ENCODE measurements around the gene SDHC.
"Not testable (repeated sequence)": the region's sequence is repeated elsewhere in the genome, so short reads cannot be mapped to it uniquely, and the experiment has no call there.

Gene SDHC

DNA sequence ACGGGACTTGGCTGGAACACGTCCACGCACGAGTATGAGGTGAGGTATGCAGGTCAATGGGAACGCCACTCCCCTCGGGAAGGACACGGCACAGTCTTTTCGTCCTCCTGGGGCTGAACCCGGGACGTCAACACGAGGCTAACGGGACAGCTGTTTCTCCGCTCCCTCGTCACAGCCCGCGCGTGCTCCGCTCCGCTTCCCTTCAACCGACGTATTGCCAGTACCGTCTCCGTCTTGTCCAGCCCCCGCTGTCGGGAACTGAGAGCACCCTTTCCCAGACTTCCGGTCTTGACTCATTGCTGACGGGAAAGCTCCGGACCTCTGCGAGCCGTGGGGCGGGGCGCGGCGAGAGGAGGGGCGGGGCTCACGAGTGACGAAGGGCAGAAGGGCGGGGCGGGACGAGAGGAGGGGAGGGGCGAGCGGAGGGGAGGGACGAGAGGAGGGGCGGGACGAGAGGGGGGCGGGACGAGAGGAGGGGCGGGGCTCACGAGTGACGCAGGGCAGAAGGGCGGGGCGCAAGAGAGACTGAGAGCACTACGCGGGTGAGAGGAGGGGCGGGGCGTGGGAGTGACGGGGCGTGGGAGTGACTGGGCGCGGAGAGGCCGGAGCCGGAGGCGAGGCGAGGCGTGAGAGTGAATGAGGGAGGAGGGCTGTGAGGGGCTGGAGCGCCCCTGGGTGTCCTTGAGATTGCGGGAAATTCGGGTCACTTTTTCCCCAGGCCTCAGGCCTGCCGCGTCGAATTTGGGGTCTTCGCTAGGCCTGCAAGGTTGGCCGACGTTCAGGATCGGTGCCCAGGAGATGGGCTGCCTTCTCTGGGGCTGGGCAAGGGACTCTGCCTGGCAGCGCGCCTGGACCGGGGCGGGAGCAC lies 75.7 kb downstream of the SDHC start:
- H3K9me3 Mint-ChIP-seq = no peaks in the 10 kb centered on the region
- H3K4me3 Mint-ChIP-seq = peak overlapping the region; percentile 98
- no peaks in the 10 kb centered on the region for H3K27me3 Mint-ChIP-seq
- H3K36me3 Mint-ChIP-seq = no peaks in the 10 kb centered on the region
- peak; percentile 97 for ATAC-seq
- H3K4me1 Mint-ChIP-seq = peaks cover 16% of the 10 kb centered on the region
- H3K27ac Mint-ChIP-seq = peak overlapping the region; percentile 94

DNA sequence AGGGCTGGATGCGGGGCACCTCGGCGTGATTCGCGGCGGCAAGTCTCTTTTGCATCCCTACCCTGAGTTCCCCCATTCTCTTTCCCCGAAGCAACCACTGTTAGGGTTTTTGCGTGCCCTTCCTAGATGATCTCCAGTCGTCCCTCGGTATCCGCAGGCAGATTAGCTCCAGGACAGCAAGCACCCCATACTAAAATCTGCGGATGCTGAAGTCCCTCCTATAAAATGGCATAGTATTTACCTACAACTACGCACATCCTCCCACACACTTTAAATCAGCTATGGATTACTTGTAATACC lies 76.3 kb downstream of the SDHC start:
- Mint-ChIP-seq H3K4me3 (peak overlapping the region; percentile 98), H3K27me3 (no peaks in the 10 kb centered on the region), H3K36me3 (no peaks in the 10 kb centered on the region), H3K27ac (peak overlapping the region; percentile 94), H3K4me1 (peaks cover 16% of the 10 kb centered on the region), H3K9me3 (no peaks in the 10 kb centered on the region)
- ATAC-seq = peak; percentile 3

DNA sequence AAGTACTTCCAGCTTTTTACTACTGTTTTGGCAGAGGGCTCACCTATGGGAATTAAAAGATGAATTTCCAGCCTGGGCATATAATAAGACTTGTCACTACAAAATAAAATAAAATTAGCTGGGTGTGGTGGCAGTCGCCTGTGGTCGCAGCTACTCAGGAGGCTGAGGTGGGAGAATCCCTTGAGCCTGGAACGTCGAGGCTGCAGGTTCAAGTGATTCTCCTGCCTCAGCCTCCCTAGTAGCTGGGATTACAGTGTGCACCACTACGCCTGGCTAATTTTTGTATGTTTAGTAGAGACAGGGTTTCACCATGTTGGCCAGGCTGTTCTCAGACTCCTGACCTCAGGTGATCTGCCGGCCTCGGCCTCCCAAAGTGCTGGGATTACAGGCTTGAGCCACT lies 77.0 kb downstream of the SDHC start:
- not testable (repeated sequence) for H3K27me3 Mint-ChIP-seq, H3K9me3 Mint-ChIP-seq, H3K36me3 Mint-ChIP-seq, ATAC-seq
- Mint-ChIP-seq H3K4me1 (peaks cover 16% of the 10 kb centered on the region), H3K4me3 (peak overlapping the region; percentile 98), H3K27ac (peak overlapping the region; percentile 94)

DNA sequence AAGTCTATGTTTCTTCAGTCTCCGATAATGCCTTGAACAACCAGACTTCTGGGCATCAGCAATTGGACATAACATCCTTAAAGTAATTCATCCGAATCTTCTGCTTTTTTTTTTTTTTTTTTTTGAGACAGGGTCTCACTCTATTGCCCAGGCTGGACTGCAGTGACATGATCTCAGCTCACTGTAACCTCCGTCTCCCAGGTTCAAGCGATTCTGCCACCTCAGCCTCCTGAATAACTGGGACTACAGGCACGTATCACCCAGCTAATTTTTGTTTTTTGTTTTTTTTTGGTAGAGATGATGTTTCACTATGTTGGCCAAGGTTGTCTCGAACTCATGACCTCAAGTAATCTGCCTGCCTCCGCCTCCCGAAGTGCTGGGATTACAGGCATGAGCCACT lies 77.4 kb downstream of the SDHC start:
- H3K4me3 Mint-ChIP-seq = peak overlapping the region; percentile 15
- no peaks in the 10 kb centered on the region for H3K27me3 Mint-ChIP-seq
- no peak for ATAC-seq
- H3K36me3 Mint-ChIP-seq = no peaks in the 10 kb centered on the region
- H3K27ac Mint-ChIP-seq = no peak overlapping the region
- no peaks in the 10 kb centered on the region for H3K9me3 Mint-ChIP-seq
- H3K4me1 Mint-ChIP-seq = peaks cover 16% of the 10 kb centered on the region

DNA sequence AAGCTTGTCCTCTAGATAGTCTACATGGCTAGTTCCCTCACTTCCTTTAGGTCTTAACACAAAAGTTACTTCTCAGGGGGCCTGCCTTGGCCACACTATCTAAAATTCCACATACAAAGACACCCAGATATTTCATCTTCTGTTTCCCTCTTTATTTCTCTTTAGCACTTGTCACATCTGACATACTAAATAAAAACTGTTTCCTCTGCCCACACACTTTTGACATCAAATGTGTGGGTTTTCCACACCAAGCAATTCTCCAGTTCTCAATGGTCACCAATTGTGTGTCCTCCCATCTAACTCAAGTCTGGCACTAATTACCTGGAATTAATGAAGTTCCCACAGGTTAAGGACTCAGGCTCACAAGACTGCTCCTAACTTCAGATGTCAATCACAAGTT lies 79.0 kb downstream of the SDHC start:
- H3K27me3 Mint-ChIP-seq = no peaks in the 10 kb centered on the region
- no peaks in the 10 kb centered on the region for H3K9me3 Mint-ChIP-seq
- H3K36me3 Mint-ChIP-seq = no peaks in the 10 kb centered on the region
- H3K4me1 Mint-ChIP-seq = peaks cover 16% of the 10 kb centered on the region
- no peak for ATAC-seq
- no peak overlapping the region for H3K27ac Mint-ChIP-seq
- H3K4me3 Mint-ChIP-seq = no peak overlapping the region

DNA sequence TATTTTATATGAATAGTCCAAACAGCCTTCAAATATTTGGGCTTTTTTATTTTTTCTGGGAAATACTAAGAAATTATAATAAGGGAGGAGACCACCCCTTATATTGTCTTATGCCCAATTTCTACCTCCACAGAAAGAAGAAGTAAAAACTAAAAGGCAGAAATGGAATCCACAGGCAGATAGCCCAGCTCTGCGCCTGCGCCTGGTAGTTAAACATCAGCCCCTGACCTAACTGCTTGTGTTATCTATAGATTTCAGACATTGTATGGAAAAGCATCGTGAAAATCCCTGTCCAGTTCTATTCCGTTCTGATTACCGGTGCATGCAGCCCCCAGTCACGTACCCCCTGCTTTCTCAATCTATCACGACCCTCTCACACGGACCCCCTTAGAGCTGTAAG lies 82.9 kb downstream of the SDHC start:
- not testable (repeated sequence) for ATAC-seq, H3K27me3 Mint-ChIP-seq, H3K4me3 Mint-ChIP-seq, H3K9me3 Mint-ChIP-seq, H3K27ac Mint-ChIP-seq, H3K36me3 Mint-ChIP-seq
- H3K4me1 Mint-ChIP-seq = peaks cover 26% of the 10 kb centered on the region

DNA sequence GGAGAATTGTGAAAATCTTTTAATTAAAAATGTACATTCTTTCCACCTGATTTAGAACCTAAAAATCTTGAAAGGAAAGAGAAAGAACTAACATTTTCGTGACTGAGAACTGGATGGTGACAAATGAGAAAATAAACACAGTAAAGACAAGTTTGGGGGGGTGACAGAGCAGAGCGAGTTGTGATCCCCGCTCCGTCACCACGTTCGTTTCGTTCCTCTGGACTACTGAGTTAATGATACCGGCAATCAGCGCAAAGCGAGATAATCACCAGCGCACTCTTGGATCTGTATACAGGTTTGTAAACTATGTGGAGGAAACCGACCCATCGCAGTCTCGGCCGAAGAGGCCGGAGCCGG lies 84.7 kb downstream of the SDHC start:
- H3K27me3 Mint-ChIP-seq = no peaks in the 10 kb centered on the region
- H3K4me1 Mint-ChIP-seq = peaks cover 39% of the 10 kb centered on the region
- H3K9me3 Mint-ChIP-seq = no peaks in the 10 kb centered on the region
- ATAC-seq = peak; percentile 4
- H3K4me3 Mint-ChIP-seq = peak overlapping the region; percentile 97
- peak overlapping the region; percentile 97 for H3K27ac Mint-ChIP-seq
- H3K36me3 Mint-ChIP-seq = no peaks in the 10 kb centered on the region

DNA sequence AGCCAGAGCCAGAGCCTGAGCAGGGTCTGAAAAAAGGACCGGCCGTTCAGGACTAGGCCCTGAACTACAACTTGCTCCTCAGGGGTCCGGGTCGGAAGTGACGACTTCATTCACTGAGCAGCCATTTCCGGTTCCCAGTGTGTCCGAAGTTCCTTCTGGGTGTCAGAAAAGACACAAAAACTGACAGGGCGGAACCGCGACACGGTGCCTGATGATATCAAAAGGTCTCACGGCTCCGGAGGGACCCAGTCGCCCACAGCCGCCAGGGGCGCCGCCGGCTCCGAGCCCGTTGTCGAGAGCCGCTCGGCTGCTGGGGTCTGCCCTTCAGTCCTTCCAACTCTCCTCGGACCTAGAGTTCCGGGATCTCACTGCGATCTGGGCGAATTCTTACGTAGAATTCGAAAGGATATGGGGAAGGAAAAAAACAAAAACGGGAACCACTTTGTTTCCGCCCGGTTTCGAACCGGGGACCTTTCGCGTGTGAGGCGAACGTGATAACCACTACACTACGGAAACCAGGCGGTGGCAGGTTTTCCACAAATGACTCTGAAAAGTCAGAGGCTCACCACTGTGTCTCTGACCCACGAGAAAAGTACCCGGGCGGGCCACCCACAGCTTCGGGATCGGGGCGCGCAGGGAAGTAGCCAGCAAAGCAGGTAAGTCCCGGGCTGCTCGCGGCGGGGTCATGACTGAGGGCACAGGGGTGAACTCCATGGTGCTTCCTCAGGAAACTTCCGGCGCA lies 85.2 kb downstream of the SDHC start:
- peak; percentile 93 for ATAC-seq

DNA sequence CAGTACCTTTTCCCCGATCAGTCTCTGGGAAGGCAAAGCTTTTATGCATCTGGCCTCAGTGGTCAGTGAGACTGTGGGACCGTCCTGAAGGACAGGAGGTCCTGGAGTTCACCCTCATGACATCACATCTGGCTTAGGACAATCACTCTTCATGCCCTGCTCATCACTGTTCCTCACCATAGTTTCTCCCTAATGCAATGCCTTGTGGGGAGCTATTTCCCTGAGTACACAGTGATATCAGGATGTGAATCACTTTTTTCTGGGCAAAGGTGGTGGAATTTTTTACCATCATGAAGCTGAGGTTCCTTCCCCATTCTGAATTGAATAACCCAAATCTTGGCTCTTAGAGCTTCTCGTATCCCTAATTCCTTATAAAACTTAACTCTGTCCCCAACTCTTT lies 88.3 kb downstream of the SDHC start:
- Mint-ChIP-seq H3K4me3 (no peak overlapping the region), H3K9me3 (no peaks in the 10 kb centered on the region), H3K36me3 (no peaks in the 10 kb centered on the region), H3K27me3 (no peaks in the 10 kb centered on the region), H3K4me1 (peaks cover 46% of the 10 kb centered on the region), H3K27ac (no peak overlapping the region)
- no peak for ATAC-seq

More for the DNA sequence above, 85.2 kb downstream of the SDHC start:
- H3K27me3 Mint-ChIP-seq = no peaks in the 10 kb centered on the region
- H3K4me3 Mint-ChIP-seq = peak overlapping the region; percentile 97
- peaks cover 44% of the 10 kb centered on the region for H3K4me1 Mint-ChIP-seq
- no peaks in the 10 kb centered on the region for H3K9me3 Mint-ChIP-seq
- peak overlapping the region; percentile 97 for H3K27ac Mint-ChIP-seq
- no peaks in the 10 kb centered on the region for H3K36me3 Mint-ChIP-seq

DNA sequence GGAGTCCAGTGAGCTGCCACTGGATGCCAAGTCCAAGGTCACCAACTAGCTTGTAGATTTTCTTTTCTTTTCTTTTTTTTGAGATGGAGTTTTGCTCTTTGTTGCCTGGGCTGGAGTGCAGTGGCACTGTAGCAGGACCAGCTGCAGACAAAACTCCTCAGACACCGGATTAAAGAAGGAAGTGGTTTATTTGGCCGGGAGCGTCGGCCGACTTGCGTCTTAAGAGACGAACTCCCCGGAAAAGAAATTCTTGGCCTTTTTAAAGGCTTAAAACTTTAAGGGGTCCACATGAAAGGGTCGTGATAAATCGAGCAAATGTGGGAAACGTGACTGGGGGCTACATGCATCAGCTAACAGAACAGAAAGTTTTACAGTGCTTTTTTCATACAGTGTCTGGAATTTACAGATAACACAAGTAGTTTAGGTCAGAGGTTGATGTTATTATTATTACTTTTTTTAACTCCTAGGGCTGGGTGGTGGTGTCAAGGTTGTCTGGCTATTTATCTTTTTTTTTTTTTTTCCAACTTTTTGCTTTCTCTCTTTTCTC lies 89.9 kb downstream of the SDHC start:
- H3K27me3 Mint-ChIP-seq = no peaks in the 10 kb centered on the region
- H3K36me3 Mint-ChIP-seq = no peaks in the 10 kb centered on the region
- H3K4me1 Mint-ChIP-seq = peaks cover 42% of the 10 kb centered on the region
- no peak overlapping the region for H3K27ac Mint-ChIP-seq
- no peak for ATAC-seq
- H3K9me3 Mint-ChIP-seq = no peaks in the 10 kb centered on the region
- no peak overlapping the region for H3K4me3 Mint-ChIP-seq

DNA sequence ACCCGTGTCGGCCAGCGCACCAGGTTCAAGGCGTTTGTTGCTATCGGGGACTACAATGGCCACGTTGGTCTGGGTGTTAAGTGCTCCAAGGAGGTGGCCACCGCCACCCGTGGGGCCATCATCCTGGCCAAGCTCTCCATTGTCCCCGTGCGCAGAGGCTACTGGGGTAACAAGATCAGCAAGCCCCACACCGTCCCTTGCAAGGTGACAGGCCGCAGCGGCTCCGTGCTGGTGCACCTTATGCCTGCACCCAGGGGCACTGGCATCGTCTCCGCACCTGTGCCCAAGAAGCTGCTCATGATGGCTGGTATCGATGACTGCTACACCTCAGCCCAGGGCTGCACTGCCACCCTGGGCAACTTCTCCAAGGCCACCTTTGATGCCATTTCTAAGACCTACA lies 92.4 kb downstream of the SDHC start:
- ATAC-seq, H3K9me3 Mint-ChIP-seq, H3K4me3 Mint-ChIP-seq, H3K27ac Mint-ChIP-seq, H3K27me3 Mint-ChIP-seq, H3K36me3 Mint-ChIP-seq: not testable (repeated sequence)
- H3K4me1 Mint-ChIP-seq = peaks cover 34% of the 10 kb centered on the region

DNA sequence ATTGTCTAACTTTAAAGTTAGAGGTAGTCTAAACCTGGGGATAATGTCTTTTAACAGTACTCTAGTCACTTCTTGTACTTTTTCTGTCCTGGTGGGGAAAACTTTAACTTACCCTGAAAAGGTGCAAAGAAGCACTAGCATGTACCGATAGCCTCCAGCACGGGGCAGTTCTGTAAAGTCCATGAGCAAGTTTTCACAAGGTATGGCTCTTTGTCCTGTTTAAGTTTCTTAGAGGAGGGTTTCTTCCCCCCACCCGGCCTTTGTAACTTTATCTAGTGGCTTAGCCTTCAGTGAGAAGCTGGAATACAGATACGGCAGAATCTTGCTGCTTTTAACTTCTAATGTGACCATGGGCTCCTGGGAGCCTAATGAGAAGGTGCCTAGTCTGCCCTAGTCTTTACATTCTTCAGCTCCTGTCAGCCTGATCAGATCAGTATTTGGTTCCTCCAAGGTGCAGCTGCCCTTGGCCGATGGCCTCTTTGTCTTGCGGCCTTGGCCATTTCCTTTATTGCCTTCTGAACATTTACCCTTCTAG lies 93.3 kb downstream of the SDHC start:
- Mint-ChIP-seq H3K4me1 (peaks cover 34% of the 10 kb centered on the region), H3K36me3 (no peaks in the 10 kb centered on the region), H3K4me3 (no peak overlapping the region), H3K27ac (no peak overlapping the region), H3K27me3 (no peaks in the 10 kb centered on the region), H3K9me3 (no peaks in the 10 kb centered on the region)
- ATAC-seq = no peak

DNA sequence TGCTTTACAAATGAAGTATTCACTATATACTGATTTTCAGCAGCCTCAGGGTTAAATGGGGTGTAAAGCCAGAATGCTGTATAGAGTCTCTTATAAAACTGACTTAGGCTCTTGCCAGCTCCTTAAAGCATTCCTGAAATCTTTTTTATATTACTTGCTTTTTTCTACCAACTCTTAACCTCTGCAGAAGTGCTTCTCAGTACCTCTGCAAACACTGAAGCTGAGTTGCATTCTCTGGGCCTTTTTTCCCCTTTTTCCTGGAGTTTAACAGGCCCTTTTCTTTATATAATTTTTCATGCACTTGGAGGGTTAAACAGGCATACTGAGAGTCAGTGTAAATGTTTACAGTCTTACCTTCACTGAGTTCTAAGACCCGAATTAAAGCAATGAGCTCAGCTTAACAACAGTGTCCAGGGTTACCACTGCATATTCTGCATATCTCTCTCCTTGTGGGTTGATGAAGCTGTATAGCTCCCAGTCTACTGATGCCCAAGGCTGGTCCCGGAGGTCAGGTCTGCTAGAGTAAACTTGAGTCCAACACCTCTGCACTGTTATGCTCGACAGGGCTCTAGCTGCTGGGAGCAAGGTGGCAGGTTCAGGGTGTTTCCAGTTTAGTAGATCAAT lies 94.4 kb downstream of the SDHC start:
- Mint-ChIP-seq H3K4me1 (peaks cover 24% of the 10 kb centered on the region), H3K4me3 (no peak overlapping the region), H3K36me3 (no peaks in the 10 kb centered on the region), H3K27ac (no peak overlapping the region), H3K9me3 (no peaks in the 10 kb centered on the region), H3K27me3 (no peaks in the 10 kb centered on the region)
- ATAC-seq = no peak

DNA sequence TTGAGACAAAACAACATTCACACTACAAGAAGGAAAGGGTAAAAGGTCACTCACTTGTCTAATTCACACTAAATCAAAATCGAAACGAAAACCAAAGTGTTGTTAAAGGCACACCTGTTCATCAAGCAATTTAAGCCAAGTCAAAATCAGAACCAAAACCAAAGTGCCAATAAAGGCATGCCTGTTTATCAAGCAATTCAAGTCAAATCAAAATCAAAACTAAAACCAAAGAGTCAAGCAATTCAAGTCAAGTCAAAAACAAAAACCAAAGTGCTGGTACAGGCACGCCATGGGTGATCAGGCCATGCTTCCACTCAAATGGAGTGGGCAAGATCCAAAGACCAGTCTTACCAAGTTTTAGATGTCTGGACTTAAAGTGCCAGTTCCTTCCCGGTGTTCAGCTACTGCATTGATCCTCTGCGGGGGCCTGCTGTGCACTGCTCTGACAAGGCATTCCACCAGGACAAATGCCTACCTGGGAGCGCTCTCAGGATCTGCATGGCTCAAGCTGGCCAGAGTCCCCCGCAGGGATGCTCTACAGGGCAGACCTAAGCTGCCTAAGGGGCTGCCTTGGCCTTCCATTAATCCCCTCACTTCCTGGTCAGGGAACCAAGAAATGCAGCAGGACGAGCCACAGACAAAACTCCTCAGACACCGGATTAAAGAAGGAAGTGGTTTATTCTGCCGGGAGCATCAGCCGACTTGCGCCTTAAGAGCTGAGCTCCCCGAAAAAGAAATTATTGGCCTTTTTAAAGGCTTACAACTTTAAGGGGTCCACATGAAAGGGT lies 95.9 kb downstream of the SDHC start:
- ATAC-seq = not testable (repeated sequence)

DNA sequence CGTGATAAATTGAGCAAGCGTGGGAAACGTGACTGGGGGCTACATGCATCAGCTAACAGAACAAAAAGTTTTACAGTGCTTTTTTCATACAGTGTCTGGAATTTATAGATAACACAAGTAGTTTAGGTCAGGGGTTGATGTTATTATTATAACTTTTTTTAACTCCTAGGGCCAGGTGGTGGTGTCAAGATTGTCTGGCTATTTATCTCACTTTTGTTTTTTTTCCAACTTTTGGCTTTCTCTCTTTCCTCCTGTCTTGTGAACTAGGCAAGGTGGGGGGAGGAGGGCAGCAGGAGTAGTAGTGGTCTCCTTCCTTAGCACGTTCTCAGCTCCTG lies 96.4 kb downstream of the SDHC start:
- not testable (repeated sequence) for H3K4me3 Mint-ChIP-seq, ATAC-seq, H3K27ac Mint-ChIP-seq, H3K27me3 Mint-ChIP-seq, H3K36me3 Mint-ChIP-seq, H3K9me3 Mint-ChIP-seq
- H3K4me1 Mint-ChIP-seq = peaks cover 21% of the 10 kb centered on the region

More for the DNA sequence above, 95.9 kb downstream of the SDHC start:
- H3K9me3 Mint-ChIP-seq, H3K36me3 Mint-ChIP-seq, H3K27me3 Mint-ChIP-seq: not testable (repeated sequence)
- peak overlapping the region; percentile 72 for H3K27ac Mint-ChIP-seq
- peak overlapping the region; percentile 55 for H3K4me3 Mint-ChIP-seq
- H3K4me1 Mint-ChIP-seq = peaks cover 21% of the 10 kb centered on the region
